ENCODE results near the gene RAB4B.
"Not testable (repeated sequence)": the region's sequence is repeated elsewhere in the genome, so short reads cannot be mapped to it uniquely, and the experiment has no call there.

RAB4B gene

GRCh38 chr19:40804783-40805242 lies 26.8 kb downstream of the RAB4B start:
- no peak for DNase-seq

DNA sequence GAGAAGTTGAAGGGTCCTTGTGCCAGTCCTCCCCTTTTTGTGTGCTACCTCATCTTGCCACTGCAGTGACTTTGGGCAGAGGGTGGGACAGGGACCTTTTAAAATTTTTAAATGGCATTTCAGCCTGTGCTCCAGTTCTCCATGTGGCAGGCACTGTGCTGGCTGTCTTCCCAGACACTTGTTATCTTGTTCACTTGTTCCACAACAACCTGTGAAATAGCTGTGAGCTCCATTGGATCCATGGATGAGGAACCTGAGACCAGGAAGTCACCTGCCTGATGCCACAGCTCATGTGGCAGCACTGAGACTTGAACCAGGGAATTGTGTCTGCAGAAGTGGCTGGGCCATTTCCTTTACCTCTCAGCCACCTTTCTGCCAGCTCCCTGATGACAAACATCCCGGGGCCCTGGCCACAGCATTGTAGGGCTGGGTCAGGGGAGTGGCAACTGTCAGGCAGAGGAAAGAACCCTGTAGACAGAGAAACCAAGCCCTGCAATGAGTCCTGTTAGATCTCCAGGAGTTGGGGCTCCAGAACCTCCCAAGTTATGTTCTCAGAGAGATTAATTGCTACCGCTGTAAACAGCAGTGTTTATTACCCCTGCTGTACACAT lies 27.3 kb downstream of the RAB4B start:
- DNase-seq, result no peak

- DNase-seq, result peak; percentile 87
Measured at GRCh38 chr19:40806423-40807146, 28.5 kb downstream of the RAB4B start.

- DNase-seq, result no peak
Measured at GRCh38 chr19:40807147-40808020, 29.3 kb downstream of the RAB4B start.

- no peak for DNase-seq
Measured at GRCh38 chr19:40808021-40808325, 29.9 kb downstream of the RAB4B start.

- DNase-seq, result no peak
Measured at GRCh38 chr19:40808497-40808896, 30.4 kb downstream of the RAB4B start.

DNA sequence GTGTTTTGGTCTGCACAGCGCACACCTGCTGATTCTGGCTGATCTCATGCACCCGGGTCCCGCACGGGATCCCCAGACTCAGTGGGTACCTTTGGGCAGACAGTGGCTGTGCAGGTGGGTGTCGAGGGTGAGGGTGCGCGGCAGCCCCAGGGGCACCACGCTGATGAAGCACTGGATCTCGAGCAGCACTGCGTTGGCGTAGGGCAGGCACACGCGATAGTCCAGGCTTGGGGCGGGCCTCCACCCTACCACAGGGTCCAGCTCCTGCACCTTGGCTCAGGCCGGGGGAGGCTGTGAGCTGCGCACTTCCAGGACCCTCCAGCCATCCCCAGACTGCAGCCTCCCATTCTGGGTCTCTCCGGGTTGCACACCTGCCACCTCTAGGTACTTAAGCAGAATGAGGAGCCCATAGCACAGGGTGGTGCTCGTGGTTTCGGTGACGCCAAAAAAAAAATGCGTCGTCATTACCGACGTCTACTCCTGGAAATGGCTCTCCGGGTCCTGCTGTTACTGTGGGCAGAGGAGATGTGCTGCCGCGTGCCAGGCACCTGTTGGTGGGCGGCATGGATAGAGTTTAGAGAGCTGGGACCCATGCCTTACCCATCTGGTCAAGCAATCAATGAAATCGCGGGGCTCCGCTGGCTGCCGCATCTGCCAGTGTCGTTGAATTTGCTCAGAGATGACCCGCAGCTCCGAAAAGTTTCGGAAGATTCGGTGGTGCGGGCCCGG lies 31.5 kb downstream of the RAB4B start:
- DNase-seq, result no peak

DNA sequence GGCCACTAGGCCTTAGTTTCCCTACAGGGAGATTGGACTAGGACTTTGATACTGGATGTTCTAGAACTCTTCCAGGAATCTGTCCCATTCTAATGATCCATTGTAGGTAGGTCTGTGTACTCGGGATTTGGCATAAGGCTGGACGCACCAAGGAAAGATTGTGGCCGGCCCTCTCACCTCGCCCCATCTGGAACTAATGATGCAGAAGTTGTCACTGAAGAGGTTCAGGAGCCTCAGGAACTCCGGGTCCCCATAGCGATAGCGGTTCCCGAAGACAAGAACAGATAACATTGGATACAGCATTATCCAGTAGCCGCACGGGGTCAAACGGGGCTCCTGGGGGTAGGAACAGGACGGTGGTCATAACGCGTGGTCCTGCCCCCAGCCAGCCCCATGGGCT lies 32.1 kb downstream of the RAB4B start:
- DNase-seq, result no peak

- DNase-seq, result not testable (repeated sequence)
Measured at GRCh38 chr19:40810649-40811408, 32.8 kb downstream of the RAB4B start.

DNA sequence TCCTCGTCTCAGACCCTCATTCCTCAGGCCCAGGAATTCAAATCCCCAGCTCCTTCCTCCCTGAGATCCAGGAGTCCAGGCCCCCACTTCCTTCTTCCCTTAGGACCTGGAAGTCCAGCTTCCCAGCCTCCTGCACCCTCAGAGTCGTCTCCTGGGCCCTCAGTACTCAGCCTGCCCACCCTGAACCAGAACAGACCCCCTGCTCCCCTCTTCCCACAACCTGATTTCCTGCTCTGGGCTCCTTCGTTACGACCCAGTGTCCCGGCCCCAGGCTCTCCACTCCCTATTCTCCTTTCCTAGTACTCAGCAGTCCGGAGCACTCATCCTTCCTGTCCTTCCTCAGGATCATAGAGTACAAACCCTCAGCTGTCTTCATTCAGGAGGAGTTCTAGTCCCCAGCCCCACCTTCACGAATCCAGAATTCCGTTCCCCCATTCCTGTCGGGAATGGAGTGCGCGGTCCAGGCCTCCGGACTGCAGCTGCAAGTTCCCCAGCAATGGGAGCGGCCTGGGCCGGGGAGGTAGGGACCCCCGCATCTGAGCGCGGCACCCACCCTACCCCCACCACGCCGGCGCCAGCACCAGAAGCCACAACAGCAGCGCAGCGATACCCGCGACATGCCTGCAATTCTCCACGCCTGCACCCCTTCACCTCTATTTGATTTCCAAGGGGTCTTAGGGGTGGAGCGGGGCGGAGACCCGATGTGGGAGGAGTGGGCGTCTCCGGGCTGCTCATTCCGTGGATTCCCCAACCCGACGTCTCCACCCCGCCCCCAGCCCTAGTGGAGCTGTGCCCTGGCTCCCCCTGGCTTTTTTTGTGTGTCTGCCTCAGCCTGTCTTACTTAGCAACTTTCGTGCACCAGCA lies 33.7 kb downstream of the RAB4B start:
- no peak for DNase-seq

GRCh38 chr19:40812571-40812970 lies 34.5 kb downstream of the RAB4B start:
- DNase-seq, result not testable (repeated sequence)

GRCh38 chr19:40813182-40813581 lies 35.1 kb downstream of the RAB4B start:
- DNase-seq, result no peak

- DNase-seq, result no peak
Measured at GRCh38 chr19:40815223-40815622, 37.2 kb downstream of the RAB4B start.

DNA sequence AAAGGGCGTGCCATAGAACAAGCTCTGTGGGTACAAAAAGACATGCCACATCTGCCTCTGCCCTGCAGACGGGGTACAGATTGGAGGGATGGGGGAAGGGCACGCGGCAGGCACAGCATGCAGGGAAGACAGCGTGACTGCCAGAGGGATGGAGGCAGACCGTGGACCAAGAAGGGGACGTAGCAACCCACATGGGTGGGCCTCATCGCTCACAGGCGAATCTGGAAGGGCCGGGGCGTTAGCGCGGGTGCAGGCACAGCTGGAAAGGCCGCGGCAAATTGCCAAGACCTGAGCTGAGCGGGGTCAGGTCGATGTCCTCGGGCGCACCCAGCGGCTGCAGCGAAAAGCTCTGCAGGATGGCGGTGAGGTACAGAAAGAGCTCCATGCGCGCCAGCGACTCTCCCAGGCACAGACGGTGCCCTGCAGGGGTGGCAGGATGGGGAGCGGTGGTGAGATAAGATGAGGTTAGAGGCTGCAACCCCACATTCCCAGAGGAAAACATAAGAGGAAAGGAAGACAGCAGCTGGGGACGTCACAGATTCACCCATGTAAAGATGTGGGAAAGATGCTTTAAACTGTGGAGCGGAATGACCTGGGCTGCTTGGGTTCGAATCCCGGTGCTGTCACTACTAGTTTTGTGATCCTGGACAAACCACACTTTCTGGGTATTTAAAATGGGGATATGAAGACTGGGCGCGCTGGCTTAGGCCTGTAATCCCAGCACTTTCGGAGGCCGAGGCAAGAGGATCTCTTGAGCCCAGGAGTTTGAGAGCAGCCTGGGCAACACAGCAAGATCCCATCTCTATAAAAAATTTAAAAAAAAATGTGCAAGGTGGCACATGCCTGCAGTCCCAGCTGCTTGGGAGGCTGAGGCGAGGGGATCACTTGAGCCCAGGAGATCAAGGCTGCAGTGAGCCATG lies 40.7 kb downstream of the RAB4B start:
- not testable (repeated sequence) for DNase-seq

- not testable (repeated sequence) for DNase-seq
Measured at GRCh38 chr19:40819479-40820234, 41.6 kb downstream of the RAB4B start.

DNA sequence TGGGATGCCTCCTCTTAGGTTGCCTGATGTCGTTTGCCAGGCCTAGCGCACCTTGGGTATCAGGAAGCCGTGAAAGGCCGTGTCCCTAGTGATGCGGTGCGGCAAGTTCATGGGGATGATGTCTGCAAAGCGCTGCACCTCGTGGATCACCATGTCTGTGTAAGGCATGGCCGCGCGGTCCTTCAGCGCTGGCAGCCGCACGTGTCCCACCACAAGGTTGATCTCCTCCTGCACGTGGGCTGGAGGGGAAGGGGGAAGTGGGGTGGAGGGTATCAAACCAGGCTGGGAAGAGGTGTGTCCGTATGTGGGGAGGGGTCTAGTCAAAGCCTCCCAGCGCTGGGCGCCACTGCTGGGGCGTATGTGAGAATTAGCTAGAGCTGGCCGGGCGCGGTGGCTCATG lies 44.1 kb downstream of the RAB4B start:
- DNase-seq, result no peak

DNA sequence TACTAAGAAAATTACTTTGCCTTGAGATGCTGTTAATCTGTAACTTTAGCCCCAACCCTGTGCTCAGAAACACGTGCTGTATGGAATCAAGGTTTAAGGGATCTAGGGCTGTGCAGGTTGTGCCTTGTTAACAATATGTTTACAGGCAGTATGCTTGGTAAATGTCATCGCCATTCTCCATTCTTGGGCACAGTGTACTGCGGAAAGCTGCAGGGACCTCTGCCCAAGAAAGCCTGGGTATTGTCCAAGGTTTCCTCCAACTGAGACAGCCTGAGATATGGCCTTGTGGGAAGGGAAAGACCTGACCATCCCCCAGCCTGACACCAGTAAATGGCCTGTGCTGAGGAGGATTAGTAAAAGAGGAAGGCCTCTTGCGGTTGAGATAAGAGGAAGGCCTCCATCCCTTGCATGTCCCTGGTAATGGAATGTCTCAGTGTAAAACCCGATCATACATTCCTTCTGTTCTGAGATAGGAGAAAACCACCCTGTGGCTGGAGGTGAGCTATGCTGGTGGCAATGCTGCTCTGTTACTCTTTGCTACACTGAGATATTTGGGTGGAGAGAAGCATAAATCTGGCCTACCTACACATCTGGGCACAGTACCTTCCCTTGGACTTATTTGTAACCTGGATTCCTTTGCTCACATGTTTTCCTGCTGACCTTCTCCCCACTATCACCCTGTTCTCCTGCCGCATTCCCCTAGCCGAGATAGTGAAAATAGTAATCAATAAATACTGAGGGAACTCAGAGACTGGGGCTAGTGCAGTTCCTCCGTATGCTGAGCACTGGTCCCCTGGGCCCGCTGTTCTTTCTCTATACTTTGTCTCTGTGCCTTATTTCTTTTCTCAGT lies 44.9 kb downstream of the RAB4B start:
- DNase-seq, result not testable (repeated sequence)

DNA sequence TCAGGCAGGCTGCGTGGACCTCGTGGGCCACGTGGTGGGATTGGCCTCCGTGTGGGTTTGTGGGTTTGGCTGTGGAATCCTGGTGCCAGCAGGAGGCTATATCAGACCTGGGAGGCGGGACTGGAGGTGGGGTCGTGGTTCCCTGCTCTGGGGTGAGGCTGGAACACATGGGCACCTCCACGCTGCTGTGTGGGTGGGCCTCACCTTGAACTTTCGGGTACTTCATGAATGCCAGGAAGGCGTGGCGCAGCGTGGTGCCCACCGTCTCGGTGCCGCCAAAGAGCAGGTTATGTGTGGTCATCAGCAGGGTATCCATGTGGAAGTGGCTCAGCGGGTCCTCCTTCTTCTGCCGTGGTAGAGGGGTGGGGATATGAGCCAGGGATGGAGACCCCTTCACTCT lies 46.9 kb downstream of the RAB4B start:
- not testable (repeated sequence) for DNase-seq

Data from NCI-H187 treated with DMSO at 0.1 percent for 48 hours (cell line).